GM12891 (cell line): ENCODE results near the gene ZNF823.

Source experiments
- POLR2A ChIP-seq: IDR thresholded peaks from 2 replicates; pipeline ENCODE4 v1.6.1; 2011; ENCODE audit warnings: low read depth, low read length, control low read depth
- POLR2AphosphoS5 ChIP-seq: IDR thresholded peaks from 2 replicates; pipeline ENCODE4 v1.6.1; 2011; ENCODE audit warnings: low read depth, low read length, control low read depth
- POU2F2 ChIP-seq: IDR thresholded peaks from 2 replicates; pipeline ENCODE4 v1.6.1; 2011; ENCODE audit warnings: low read depth, mild to moderate bottlenecking, control low read depth, low read length, moderate library complexity
- SPI1 ChIP-seq: IDR thresholded peaks from 2 replicates; pipeline ENCODE4 v1.6.1; 2011; ENCODE audit warnings: low read depth, low read length, control low read depth
- TAF1 ChIP-seq: IDR thresholded peaks from 2 replicates; pipeline ENCODE4 v1.6.1; 2011; ENCODE audit warnings: low read depth, low read length, control low read depth

GRCh38 chr19:11693505-11694499 is 44.9 kb downstream of the ZNF823 start:
- TF ChIP-seq POLR2A, result no peak
- TF ChIP-seq POLR2AphosphoS5, result no peak
- no peak for TF ChIP-seq TAF1
- no peak for TF ChIP-seq POU2F2
- no peak for TF ChIP-seq SPI1
